Measurements from ENCODE around the gene ADAMTSL2.

Gene ADAMTSL2

GRCh38 chr9:133499892-133500270 is 34.6 kb upstream of the ADAMTSL2 start:
- DNase-seq (ENCODE audit: low spot score): no peak

- no peak for DNase-seq (ENCODE audit: low spot score)
These were observed 32.4 kb upstream of the ADAMTSL2 start for GRCh38 chr9:133502112-133502511.

- no peak for DNase-seq (ENCODE audit: low spot score)
These were observed 29.2 kb upstream of the ADAMTSL2 start for GRCh38 chr9:133505186-133505830.

GRCh38 chr9:133505901-133506652 is 28.4 kb upstream of the ADAMTSL2 start:
- no peak for DNase-seq (ENCODE audit: low spot score)

GRCh38 chr9:133506653-133507038 is 27.9 kb upstream of the ADAMTSL2 start:
- no peak for DNase-seq (ENCODE audit: low spot score)

DNA sequence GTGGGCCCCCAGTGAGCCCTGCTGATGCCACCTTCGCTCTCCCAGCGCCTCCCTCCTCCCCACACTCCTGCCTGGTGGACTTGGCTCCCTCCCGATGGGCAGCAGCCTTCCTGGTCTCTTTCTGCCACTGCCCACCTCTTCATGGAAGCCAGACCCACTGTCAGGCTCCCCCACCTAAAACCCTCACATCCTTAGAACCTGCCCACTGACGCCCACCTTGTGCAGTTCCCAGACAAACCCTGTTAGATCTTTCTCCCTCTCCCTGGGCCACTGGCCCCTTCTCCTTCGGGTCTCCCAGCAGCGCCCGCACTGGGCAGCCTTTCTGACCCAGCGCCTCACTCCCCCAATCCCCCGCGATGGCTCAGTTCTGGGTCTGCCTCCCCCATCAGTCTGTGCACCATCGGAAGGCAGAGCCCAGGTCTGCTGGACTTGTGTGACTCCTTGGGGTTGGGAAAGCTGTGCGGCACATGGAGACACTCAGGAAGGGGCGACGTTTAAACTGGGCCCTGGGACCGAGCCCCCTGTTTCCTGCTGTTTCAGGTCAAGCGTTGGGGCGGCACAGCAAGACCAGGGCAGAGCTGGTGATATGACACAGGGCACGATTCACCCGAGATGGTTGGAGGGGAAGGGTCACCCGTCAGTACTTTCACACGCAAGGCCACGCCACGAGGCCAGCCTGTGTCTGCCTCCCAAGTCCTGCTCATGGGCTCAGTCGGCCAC is 27.1 kb upstream of the ADAMTSL2 start:
- no peak for DNase-seq (ENCODE audit: low spot score)

DNA sequence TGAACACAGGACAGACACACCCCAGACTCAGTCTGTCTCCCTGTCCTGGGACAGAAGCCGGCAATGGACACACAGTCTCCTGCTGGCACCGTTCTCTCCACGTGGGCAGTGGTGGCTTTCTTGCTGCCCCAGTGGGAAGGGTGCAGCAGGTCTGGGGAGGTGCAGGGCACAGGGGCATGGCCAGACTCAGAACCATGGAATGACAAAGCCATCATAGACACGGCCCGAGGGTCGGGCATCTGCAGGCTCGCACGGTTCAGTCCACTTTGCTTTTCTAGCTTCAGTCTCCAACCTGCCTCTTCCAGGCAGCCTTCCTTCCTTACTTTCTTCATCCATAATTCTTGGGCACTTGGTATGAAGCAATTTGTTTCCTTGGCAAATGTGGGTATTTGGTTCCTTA is 26.5 kb upstream of the ADAMTSL2 start:
- DNase-seq (ENCODE audit: low spot score): no peak

- DNase-seq (ENCODE audit: low spot score): no peak
These were observed 25.1 kb upstream of the ADAMTSL2 start for GRCh38 chr9:133509179-133510083.

DNA sequence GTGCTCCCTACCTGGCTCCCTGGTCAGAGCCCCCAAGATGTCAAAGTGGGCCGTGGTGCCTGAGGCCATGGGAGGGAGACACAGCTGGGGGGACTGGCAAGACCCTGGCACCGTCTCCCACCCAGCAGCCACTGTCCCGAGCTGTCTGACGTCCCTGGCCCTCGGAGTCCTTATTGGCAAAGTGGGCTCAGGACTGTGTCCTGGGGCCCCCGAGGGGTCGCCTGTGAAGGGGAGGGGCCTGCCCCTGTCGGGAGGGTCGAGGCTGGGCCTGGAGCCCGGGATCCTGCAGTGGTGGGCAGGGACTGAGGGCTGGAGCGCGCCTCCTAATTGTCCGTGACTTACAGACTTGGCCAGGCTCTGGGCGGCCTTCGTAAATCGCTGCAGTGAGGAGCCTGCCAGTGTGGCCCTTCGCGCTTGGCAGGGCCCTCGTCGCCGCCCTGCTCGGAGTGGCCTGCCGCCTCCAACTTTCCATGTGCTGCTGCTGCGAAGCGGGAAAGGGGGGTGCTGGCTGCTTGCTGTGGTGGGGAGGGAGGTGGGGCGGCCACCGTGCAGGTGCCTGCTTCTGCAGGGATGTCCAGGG is 23.5 kb upstream of the ADAMTSL2 start:
- no peak for DNase-seq (ENCODE audit: low spot score)

GRCh38 chr9:133511607-133512006 is 22.9 kb upstream of the ADAMTSL2 start:
- DNase-seq (ENCODE audit: low spot score): no peak

DNA sequence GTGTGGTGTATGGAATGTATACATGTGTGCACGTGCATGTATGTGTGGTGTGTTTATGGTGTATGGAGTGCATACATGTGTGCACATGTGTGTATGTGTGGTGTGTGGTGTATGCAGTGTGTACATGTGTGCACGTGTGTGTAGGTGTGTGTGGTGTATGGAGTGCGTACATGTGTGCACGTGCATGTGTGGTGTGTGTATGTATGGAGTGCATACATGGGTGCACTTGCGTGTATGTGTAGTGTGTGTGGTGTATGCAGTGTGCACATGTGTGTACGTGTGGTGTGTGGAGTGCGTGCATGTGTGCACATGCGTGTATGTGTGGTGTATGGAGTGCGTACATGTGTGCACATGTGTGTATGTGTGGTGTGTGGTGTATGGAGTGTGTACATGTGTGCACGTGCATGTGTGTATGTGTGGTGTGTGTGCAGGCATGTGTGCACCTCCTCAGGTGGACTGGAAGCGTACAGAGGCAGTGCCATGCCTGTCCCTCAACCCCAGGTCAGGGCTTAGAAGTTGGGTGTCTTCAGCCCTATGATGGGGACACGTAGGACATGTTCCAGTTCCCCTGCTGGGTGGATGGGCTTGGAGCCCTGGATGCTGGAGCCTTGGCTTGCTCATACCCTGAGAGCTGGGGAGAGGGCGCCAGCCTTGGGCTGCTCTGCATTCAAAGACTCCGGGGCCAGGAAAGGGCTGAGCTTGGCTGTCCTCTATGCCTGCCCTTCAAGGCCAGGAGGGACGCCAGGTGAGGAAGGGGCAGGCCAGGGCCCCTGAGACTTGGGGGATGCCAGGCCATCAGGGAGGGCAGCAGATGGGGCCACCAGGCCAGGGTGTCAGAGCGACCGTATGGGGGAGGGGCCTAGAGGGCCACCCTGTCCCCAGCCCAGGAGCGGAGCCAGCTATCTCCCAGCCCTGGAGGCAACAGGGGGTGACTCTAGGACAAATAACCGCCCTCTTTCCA is 22.0 kb upstream of the ADAMTSL2 start:
- DNase-seq (ENCODE audit: low spot score): no peak

- DNase-seq (ENCODE audit: low spot score): no peak
These were observed 21.0 kb upstream of the ADAMTSL2 start for GRCh38 chr9:133513214-133514100.

DNA sequence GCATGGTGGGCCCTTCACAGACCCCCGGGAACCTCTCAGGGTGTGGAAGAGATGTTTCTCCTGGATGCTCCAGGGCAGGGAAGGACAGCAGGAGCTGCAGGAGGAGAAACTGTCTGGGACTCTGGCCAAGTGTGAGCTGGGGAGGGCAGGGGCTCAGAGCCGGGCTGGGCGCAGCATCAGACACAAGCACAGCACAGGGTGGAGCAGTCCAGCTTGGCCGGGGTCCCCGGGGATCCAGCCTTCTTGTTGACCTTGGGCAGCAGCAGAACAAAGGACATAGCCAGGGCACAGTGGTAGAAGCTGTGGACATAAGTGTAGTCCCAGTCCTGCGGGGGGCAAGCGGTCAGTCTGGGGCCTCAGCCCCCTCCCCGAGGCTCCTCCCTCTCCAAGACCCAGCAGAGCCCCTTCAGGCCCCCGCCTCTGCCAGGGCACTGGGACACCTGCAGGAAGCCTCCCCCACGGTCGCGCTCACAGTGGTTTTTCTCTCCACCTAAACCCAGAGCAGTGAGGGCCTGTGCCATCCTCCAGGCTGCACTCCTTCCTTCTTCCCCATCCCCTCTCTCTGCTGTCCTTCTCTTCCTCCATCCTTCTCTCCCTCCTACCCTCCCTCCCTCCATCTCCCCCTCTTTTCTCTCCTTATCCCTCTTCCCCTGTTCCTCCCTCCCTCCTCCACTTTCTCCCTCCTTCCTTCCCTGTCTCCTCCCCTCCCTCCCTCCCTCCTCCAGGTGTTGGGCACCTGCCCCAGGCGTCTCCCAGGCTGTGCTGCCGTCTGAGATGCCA is 19.9 kb upstream of the ADAMTSL2 start:
- no peak for DNase-seq (ENCODE audit: low spot score)

DNA sequence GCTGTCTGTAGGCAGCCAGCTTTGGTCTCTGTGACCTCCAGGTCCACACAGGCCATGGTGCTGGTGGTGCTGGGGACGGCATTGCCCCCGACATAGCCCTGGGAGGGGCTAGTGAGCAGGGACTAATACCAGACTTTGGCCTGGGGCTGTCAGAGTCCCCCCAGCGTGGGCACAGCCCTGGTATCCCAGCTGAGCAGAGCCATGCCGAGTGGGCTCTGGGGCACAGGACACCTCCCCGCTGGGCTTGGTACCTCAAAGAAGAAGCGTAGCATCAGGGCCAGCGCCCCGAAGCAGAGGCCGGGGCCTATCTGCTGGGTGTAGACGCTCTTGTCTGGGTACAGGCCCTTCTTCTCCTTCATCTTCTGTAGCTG is 19.3 kb upstream of the ADAMTSL2 start:
- no peak for DNase-seq (ENCODE audit: low spot score)

GRCh38 chr9:133515615-133516255 is 18.8 kb upstream of the ADAMTSL2 start:
- no peak for DNase-seq (ENCODE audit: low spot score)

DNA sequence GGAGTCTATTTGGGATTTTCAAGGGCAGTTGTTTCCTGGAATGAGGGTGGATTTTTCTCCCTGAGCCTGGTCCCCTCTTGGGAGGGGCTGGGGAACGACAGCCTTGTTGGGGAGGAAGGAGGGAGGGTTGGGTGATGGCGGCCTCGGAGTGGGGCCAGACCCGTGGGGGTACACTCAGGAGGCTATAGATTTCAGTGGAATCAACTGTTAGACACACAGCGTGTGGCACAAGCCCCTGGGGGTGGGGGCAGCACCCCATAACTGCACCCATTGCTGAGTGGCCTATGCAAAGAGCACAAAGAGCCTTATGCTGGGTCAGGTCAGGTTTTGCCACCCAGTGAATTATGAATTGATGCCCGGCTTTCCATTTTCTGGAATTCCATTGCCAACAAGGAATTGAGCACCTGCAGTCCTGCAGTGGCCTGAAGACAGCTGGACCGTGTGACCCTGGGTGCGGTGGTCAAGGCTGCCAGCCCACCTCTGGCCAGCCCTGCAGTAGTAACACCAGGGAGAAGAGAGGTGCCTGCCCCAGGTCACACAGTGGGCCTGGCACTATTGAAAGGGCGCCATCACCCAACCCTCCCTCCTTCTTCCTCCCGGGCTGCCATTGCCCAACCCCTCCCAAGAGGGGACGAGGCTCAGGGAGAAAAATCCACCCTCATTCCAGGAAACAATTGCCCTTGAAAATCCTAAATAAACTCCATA is 18.1 kb upstream of the ADAMTSL2 start:
- DNase-seq (ENCODE audit: low spot score): no peak

DNA sequence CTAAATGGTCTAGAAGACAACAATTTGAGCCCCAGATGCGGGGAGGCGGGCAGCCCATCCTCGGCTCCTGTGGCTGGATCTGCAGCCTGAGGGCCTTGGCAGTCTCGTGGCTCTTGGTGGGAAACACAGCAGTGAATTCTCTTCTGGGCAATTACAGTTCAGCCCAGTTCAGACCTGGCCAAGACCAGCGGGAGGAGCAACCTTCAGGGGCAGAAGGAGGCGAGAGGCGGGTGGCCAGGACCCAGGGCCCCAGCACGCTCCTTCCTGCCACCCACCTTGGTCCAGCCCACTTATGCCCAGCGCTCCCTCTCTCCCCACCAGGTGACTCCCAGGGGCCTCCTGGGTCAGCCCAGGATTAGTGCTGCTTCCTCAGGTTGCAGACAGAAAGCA is 17.5 kb upstream of the ADAMTSL2 start:
- DNase-seq (ENCODE audit: low spot score): no peak

- no peak for DNase-seq (ENCODE audit: low spot score)
These were observed 16.8 kb upstream of the ADAMTSL2 start for GRCh38 chr9:133517711-133518110.
